Activated T-cell treated with anti-CD3 and anti-CD28 coated beads for 48 hours (primary cell): Measurements from ENCODE around the gene ARL5A.
"Not testable (repeated sequence)": the region's sequence is repeated elsewhere in the genome, so short reads cannot be mapped to it uniquely, and the experiment has no call there.

ENCODE experiments used
- DNase-seq: peaks from one replicate; pipeline ENCODE4 v3.0.0-alpha.2; 2020; ENCODE audit warnings: low read depth

The ARL5A gene, protein sequence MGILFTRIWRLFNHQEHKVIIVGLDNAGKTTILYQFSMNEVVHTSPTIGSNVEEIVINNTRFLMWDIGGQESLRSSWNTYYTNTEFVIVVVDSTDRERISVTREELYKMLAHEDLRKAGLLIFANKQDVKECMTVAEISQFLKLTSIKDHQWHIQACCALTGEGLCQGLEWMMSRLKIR

GRCh38 chr2:151828143-151828889 lies at the start of gene ARL5A:
Gene ARL5A, minus strand, starts transcription at chr2:151828421. Its CDS starts 245 bp downstream, at chr2:151828176.
- DNase-seq = peak; percentile 94

GRCh38 chr2:151875631-151876030 lies 47.4 kb upstream of the ARL5A start:
- not testable (repeated sequence) for DNase-seq

DNA sequence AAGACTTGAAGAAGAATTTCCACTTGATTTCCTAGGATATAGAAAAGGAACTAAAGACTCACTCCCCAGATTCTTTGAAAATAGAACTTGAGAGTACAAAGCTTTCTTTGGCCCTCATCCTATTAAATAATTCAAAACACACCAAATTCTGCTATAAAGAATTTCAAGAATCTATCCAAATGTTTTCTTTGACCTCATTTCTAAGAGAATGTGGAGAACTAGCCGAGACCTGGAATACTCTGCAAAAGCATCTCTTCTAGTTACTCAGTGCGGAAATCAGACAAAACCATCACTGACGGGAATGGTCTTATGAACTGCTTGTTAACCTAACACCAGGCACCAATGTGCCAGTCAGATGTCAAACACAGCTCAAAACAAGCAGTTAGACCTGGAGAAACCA lies 44.2 kb upstream of the ARL5A start:
- DNase-seq = no peak

DNA sequence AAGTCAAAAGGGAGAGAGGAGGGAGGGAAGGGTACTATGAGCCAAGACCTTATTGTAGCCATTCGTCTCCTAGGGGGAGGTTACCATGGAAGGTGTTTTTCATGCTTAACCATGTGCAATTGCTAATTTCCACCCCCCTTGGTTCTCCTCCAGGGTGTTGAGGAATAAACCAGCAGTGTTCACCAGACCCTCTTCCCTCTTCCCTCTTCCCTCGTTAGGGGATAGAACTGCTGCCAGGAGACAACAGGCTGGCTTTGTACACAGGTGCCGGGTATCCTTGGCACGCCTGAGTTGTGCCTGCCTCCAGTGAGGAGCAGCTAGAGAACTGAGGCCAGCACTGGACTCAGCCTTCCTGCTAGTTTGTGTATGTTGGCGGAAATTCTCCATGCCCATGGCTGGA lies 41.1 kb upstream of the ARL5A start:
- no peak for DNase-seq

GRCh38 chr2:151862700-151863099 lies 34.5 kb upstream of the ARL5A start:
- DNase-seq = no peak

DNA sequence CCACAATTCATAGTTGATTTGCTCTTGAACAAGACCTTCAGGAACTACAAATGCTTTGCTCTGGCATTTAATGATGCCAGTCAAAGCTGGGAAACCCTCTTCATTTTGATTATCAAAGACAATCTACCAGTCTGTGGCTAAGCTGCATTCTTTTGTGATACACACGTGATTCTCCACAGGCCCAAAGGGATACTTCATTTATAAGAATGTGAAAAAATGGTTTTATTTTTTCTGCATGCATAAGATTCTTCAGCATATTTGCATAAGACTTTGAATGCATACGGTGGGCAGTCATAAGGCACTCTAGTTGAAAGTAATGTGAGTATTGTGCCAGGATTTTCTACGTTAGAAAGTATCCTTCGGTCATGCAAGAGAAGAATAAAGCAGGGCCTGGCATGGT lies 33.0 kb upstream of the ARL5A start:
- no peak for DNase-seq

GRCh38 chr2:151860613-151861146 lies 32.5 kb upstream of the ARL5A start:
- no peak for DNase-seq

GRCh38 chr2:151860210-151860609 lies 32.0 kb upstream of the ARL5A start:
- no peak for DNase-seq

DNA sequence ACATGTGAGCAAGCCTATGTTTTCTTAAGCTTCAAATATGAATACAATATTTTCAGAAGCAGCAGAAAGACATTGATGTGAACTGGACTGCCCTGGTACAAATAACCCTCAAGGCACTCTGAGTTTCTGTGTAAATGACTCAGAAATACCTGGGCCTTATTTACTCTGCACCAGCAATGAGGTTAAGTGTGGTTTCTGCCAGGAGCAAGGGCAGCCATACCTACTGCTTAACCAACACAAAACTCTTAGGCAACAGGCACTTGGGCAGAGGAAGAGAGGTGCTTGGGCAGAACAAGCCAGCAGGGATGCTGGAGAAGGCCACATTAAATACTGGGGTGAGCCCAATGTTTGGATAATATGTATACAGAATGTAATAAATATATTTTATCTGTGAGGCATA lies 29.4 kb upstream of the ARL5A start:
- DNase-seq = no peak

GRCh38 chr2:151855111-151855510 lies 26.9 kb upstream of the ARL5A start:
- no peak for DNase-seq

DNA sequence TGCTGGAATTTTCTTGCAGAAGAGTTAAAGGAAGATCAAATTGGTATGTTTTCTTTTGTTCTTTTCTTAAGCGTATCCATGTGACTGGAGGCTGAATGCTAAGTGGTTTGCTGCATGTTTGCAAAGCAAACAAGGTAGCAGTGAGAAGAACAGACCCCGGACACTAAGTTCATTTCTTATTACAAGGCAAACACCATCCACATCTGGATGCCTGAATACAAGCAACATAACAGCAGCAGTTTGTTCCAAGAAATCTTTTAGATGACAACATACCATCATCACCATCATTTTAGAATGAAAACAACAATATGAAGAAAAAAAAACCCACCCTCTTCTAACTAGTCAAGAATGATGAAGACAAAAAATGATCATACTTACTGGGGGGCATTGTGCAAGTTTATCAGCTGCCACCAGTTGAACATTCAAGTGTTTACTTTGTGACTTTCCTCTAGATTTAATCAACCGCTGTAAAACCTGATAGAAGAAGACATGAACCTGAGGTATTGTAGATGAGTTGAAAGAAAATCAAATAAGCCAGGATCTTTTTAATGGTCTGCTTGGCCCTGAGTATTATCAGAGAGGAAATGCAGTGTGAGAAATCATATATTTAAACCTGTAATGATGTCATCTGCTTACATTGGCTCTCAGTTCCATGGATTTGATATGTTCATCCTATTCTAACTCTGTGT lies 25.0 kb upstream of the ARL5A start:
- no peak for DNase-seq

DNA sequence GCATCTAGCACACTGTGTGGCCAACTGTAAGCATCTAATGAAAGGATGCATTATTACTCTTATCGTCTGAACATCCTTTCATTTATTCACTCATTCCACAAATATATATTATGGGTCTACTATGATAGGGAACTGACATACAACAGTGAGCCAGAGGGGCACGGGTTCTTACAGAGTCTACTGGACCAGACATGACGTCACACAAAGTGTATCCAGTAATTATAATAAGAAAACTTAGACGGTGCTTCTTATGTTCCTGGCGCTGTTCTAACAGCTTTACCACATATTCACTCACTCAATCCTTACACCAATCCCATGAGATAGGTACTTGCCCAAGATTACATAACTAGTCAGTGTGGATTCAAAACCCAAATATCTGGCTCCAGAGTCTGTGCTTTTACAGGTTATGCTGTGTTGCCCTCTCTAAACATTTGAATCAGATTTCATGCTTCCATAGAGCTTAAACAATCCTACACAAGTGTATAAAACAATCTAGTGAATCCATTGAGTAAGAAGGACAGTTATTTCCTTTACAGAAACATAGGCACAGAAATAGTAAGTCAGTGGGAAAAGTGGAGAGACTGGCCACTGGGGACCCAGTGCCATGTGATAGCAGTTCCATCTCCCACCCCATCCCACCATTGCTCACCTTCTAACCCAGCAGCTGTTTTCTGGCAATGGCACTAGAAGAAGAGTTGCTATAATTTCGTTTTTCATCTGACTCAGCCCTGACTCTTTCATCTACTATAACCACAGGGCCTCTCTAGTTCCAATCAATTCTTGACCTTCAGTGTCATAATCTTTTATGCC lies 24.2 kb upstream of the ARL5A start:
- DNase-seq = no peak

GRCh38 chr2:151851761-151852160 lies 23.5 kb upstream of the ARL5A start:
- DNase-seq = no peak

DNA sequence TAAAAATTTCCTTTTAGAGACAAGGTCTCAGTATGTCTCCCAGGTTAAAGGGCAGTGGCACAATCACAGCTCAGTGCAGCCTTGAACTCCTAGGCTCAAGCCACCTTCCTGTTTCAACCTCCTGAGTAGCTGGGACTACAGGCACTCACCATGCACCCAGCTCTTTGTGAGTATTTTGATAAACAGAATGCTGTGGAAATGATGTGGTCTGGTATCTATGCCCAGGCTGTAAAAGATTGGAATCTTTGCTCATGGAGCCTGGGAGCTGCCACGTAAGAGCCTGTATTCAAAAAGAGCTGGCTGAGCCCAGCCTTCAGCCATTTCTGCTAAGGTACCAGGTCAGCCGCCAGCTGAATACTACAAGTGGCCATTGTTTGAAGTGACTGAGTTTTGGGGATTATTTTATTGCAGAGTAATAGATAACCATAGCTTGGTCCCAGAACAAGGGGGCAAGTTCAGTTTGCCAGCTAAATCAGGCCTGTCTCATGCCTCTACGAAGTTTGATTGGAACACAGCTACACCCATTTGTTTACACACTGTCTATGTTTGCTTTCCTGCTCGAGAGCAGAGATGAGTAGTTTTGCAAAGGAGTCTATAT lies 21.3 kb upstream of the ARL5A start:
- DNase-seq = no peak

- DNase-seq = no peak
Measured at GRCh38 chr2:151845884-151846283, 17.7 kb upstream of the ARL5A start.

DNA sequence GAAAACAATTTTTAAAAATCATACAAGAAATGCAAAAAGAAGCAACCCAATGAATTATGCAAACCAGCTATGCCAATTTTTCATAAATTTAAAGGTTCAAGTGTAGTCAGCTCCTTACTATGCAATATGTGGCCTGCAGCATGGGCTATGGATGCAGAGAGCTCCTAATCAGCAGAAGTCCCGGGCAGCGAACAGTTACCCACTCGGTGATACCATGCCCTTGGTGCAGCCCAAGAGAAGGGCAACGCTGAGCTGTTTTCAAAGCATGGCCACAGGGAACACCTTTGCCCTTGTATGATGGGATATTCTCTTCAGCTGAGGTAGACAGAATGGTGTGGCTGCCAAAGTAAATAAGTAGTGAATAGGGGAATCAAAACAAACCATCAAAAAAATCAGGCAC lies 17.3 kb upstream of the ARL5A start:
- DNase-seq = no peak

GRCh38 chr2:151844211-151844896 lies 16.1 kb upstream of the ARL5A start:
- DNase-seq = no peak

DNA sequence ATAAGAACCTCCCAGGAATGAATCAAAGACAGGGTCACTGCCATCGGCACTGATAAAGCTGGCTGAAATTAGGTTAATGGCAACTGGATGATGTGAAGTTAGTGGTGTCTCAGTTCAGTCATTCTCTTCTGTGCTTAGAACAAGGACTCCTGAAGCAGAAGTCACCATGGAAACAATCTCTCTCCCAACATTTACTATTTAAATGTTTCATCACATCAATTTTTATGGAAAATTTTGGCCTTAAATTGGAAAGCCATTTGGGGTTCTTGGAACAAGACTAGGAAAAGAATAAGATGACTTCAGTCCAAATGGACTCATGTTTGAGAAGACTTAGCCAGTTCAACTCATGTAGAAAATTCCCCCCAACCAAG lies 15.5 kb upstream of the ARL5A start:
- no peak for DNase-seq

DNA sequence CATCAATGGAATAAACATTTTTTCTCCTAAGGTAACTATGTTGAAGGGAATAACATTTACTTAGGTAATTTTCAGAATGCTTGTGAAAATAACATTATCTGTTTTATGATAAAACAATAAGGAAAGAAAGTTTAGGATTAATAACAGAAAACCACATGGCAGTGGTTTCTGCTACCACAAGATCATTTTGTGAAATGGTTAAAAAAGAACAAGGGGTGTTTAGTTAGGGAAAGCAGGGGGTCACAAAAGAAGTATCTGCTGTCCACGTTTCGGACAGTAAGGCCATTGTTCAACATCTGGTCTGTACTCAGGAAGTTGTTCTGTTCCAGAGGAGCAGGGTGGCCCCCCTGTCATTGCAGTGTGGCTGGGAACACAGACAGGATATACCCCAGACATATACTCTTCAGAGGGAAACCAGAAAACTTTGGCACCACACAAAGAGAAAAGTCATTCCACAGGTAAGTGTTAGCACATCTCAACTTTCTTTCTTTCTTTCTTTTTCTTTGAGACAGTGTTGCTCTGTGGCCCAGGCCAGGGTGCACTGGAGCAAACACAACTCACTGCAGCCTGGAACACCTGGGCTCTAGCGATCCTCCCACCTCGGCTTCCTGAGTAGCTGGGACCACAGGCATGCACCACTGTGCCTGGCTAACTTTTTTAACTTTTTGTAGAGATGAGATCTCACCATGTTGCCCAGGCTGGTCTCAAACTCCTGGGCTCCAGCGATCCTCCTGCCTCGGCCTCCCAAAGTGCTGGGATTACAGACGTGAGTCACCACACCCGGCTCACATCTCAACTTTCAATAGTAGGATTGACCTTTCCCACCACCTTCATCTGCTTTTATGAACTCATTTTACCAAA lies 14.8 kb upstream of the ARL5A start:
- DNase-seq = no peak

- DNase-seq = no peak
Measured at GRCh38 chr2:151841047-151841424, 12.8 kb upstream of the ARL5A start.
